ENCODE data around the gene FER.

Gene FER

DNA sequence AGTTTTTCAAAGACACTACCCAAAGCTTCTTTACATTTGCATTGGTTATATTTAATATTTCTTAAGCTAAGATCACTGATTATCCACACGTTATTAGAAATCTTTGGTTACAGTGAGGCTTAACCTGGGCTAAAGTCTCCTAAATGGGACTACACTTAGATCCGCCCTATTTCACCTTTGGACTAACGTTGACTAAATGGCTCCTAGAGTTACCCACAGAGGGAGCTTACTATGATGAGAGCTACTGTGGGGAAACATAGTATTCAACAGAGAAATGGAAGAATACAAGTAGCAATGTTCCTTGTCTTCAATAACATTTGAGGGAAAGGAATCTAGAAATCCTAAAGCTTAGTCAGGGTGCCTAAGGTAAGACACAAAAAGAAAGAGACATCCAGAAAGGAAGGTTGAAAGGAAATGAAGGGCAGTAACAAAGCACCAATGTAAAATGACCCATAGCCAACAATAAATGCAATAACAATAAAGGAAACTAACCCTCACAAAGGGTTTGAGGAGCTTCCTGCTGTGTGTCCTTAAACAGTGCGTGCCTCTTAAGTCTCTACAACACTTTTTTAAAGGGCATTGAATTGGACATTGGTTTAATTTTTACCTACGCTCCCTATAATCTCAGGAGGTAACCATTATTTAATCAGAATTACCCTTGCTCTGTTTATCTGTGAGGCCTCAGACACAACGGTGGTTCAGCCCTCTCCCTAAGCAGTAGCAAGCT lies 445.0 kb downstream of the FER start:
- no peak for DNase-seq

DNA sequence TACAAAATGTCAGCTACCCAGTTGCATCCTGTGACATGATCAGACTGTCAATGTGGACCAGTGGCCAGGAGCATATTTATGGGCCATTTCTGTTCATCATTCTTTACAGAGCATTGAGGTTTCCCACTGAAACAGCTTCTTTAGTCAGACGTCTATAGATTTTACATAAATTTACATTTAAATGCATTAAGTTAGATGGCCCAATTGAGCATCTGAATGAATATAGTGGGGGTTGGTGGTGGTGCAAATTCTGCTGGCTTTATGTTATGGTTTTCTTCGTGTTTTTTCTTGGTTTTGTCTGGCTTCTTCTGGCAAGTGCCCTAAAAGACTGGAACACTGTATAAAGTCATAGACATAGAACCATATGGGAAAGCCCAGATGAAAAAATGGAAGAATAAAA lies 448.0 kb downstream of the FER start:
- no peak for DNase-seq

GRCh38 chr5:109196087-109196822 lies 448.6 kb downstream of the FER start:
- no peak for DNase-seq

DNA sequence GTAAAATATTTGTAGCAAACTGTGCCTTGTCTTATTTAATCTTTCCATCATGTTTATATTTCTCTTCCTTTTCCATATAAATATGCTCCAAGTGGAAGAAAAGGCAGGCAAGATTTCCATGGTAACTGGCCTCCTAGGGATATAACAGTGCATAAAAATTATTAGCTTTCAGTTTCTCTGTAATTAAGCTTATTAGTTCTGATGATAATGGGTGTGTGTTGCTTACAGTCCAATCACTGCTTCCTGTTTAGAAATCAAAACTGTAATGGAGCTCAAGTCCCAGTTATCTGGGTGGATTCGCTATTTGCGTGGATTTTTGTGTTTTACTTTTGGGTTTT lies 449.1 kb downstream of the FER start:
- no peak for DNase-seq

DNA sequence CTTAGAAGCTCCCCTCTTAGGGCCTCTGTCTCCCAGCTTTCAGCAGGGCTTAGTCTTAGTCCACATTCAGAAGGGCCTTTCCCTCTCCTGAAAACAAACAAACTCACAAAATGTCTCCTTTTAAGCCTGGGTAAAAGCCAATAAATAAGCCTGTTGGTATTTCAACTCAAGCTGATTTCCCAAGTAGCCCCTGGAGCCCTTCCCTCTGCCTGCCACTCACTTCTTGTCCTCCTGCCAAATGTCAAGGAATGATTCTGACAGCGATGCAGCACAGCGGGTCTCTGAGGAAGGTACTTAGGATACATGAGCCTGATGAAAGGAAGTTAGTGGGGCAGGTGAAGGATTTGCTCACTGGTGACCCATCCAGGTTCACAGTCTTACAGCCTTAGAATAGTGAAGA lies 451.6 kb downstream of the FER start:
- no peak for DNase-seq

- DNase-seq = no peak
These were observed 452.3 kb downstream of the FER start for GRCh38 chr5:109199799-109200620.

- no peak for DNase-seq
These were observed 467.3 kb downstream of the FER start for GRCh38 chr5:109215040-109215439.

GRCh38 chr5:109218818-109219217 lies 471.1 kb downstream of the FER start:
- DNase-seq = no peak

GRCh38 chr5:109223531-109223930 lies 475.8 kb downstream of the FER start:
- DNase-seq = no peak

- no peak for DNase-seq
These were observed 476.7 kb downstream of the FER start for GRCh38 chr5:109224276-109224882.

DNA sequence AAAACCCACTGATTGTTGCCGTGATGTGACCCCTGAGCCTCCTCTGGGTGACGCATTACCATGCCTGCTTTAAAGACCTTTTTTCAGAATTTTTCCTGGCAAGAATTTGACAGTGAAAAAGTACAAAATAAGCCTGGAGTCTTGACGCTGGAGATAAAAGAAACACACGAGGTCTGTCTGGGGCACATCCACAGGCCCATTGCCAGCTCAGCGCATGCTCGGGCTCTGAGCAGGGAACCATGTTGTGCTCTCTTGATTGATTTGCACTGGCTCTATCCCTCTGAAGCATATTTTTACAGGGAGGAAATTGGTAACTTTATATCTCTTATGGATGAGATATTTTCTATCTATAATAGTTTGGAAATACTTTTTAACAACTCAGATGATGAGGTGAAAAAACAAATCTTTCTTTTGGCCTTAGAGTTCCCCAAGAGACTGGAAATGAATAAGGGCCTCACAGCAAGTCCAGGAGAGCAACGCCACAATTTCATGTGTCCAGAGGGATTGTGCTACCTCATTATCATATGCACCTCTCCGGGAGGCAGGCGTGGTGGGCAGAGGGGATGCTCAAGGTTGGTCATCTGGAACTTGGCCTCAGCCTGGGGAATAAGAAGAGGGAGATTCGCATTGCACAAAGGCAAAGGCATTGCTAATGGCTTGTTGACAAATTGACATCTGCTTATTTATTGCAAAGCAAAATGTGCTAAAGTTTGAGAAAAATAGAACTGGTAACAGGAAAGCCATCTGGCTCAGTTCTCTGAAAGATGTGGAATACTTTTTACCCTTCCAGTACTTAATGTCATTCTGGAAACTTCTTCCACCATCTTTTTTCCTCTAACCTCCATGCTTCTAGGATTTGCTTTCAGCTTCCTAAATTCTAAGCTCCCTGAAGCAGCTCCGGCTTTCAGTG lies 478.3 kb downstream of the FER start:
- no peak for DNase-seq

DNA sequence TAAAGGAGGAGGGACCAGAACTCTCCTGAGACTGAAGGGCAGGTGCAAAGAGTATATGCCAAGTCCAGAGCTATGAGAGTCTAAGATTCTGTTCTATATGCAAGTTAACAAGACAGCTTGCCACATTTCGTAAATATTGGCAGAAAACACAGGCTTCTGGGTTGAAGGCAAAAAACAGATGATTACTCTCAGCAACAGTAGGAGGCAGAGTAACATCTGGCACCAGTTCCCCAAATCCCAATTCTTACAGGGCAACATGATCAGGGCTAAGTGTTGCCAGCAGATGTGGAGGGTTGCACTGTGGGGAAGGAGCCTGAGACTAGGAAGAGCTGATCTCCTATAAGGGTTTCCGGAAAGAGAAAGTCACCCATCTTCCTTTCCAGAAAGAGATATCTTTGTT lies 482.7 kb downstream of the FER start:
- DNase-seq = no peak

DNA sequence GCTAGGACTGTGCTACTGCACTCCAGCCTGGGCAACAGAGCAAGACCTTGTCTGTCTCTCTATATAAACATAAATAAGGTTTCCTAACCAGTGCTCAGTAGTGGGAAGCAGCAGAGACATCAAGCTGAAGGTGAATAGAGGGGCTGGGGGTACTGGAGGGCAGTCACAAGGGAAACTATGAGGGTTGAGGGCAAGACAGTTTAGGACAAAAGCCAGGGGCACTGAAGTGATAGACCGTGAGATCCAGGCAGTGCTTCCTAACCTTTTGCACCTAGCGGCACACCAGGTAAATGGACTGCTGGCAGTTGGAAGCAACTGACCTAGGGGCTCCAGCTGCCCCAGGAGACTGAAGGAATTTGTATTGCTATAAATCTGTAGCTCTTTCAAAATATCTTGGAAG lies 483.6 kb downstream of the FER start:
- no peak for DNase-seq

DNA sequence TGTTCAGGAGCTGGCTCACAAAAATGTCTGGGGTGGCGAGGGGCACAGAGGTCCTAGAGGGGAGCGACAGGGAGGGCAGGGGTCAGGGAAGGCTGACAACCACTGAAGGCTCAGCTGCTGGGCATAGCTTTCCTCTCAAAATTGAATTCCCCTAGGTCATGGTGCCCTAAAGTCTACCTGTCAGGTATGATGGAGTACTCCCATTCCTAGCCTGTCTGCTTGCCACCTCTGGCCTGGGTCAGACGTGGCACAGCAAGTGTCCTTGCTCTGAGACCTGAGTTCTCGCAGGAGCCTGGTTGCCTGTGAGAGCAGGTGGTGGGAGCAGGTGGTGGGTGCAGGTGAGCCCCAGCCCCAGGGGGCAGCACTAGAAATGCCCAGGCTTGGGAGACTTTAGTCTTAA lies 486.7 kb downstream of the FER start:
- no peak for DNase-seq

GRCh38 chr5:109239456-109239855 lies 491.8 kb downstream of the FER start:
- no peak for DNase-seq

DNA sequence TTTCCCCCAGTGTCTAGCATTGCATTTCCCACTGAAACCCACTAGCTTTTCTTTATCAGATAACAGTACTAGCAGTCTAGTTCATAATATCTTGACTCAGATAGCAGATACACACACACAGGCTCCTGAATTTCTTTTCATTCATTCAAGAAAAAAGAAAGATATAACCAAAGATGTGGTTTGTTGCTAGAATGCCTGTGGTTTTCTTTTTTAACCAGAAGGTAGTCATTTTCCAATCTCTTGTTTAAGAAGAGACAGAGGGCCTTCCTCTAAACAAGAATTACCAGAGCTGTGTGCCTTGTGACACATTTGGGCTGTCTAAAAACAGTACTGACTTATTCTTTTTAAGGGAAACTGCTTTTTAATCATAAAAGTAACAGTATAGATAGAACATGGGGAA lies 494.8 kb downstream of the FER start:
- DNase-seq = no peak

GRCh38 chr5:109246395-109246794 lies 498.7 kb downstream of the FER start:
- DNase-seq = no peak
